ENCODE results near the gene NAGK. TPM values are rescaled to one million over a fixed set of nuclear protein-coding genes. Genes with fewer than 3 reads are reported as not detected.
"Not testable (repeated sequence)": the region's sequence is repeated elsewhere in the genome, so short reads cannot be mapped to it uniquely, and the experiment has no call there.

Gene NAGK
- total RNA-seq, 4 donors from 2014 or later, result 17.2 to 69.0 (median 55.1) TPM

DNA sequence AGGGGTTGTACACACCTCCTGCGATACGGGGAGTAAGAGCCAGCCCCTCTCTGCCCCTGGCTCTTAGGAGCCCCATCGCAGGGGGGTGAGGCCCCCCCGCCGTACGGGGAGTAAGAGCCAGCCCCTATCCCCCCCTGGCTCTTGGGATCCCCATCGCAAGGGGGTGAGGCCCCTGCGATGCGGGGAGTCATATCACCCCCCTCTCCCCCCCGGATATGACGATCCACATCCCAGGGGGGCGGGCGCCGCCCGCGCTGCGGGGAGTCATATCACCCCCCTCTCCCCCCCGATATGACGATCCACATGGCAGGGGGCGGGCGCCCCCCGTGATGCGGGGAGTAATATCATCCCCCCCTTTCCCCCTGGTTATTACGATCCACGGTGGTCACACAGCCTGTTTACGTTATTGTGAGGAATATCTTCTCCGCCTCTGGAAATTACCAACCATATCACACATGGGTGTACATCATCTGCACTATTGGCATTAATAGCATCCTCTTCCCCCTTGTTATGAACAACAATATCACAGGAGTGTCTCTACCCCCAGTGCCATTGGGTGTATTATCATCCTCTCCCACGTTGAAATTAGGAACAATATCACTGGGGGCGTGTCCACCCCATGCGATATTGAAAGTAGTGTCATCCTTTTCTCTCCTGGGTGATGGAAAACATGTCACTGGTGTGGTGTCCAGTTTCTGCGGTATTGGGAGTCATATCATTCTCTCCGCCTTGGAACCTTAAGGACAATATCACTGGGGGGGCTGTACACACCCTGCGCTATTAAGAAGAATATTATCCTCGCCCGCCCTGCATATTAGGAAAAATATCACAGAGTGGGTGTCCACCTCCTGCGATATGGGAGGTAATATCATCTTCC is 24.7 kb upstream of the NAGK start:
- intact Hi-C loops (cut with DNase I; ENCODE audit: low total_unique reads), result no loop called here
- no peak for TF ChIP-seq POLR2A (IDR thresholded peaks at IDR 0.05)
- no peak for TF ChIP-seq CTCF (IDR thresholded peaks at IDR 0.05)
- H3K27ac ChIP-seq, result no peak overlapping the region

DNA sequence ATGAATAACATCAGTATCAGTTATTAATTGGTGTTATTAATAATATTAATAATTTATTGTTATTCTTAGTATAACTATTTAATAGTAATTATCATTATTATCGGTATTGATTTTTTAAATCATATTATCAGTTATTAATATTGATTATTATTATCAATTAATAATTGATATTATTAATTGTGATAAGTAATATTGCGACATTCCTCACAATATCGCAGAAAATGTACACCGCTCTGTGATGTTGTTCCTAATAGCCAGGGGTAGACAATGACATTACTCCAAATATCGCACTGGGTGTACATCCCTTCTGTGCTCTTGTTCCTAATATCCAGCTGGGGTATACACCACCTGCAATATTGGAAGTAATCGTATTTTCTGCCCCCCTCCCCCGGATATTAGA is 23.3 kb upstream of the NAGK start:
- no peak for TF ChIP-seq CTCF (IDR thresholded peaks at IDR 0.05)
- TF ChIP-seq POLR2A (IDR thresholded peaks at IDR 0.05), result no peak
- intact Hi-C loops (cut with DNase I; ENCODE audit: low total_unique reads), result no loop called here
- Histone ChIP-seq H3K27ac (no peak overlapping the region), H3K9me3 (no peaks in the 10 kb centered on the region), H3K36me3 (no peaks in the 10 kb centered on the region), H3K27me3 (no peaks in the 10 kb centered on the region), H3K4me1 (no peaks in the 10 kb centered on the region), H3K4me3 (no peak overlapping the region)
- no peak for DNase-seq

More for the DNA sequence above, 24.7 kb upstream of the NAGK start:
- no peaks in the 10 kb centered on the region for H3K9me3 ChIP-seq
- no peaks in the 10 kb centered on the region for H3K36me3 ChIP-seq
- DNase-seq, result no peak
- no peak overlapping the region for H3K4me3 ChIP-seq
- H3K27me3 ChIP-seq, result no peaks in the 10 kb centered on the region
- no peaks in the 10 kb centered on the region for H3K4me1 ChIP-seq

DNA sequence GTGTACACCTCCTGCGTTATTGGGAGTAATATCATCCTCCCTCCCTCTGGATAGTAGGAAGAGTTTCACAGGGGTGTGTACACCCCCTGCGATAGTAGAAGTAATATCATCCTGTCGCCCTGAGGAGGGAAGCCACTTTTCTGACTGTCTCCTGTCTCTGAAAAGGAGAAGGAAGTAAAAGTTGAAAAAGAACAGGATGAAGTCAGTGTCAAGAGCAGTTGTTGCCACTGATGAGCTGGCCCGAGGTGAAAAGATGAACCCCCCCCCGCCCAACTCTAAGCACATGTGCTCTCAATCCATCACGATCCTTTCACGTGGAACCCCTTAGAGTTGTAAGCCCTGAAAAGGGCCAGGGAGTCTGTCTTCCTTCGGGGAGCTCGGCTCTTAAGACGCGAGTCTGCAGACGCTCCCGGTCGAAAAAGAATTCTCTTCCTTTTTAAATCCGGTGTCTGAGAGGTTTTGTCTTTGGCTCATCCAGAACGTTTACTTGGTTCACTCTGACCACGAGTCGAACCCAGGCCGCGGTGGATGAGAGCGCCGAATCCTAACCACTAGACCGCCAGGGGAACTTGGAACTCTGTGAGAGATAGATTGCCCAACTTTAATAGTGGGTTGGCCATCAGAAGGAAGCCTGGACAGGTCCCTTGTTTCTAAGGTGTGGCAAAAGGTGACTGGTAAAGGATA is 22.4 kb upstream of the NAGK start:
- no peaks in the 10 kb centered on the region for H3K27me3 ChIP-seq
- TF ChIP-seq CTCF (IDR thresholded peaks at IDR 0.05) (no peak), POLR2A (IDR thresholded peaks at IDR 0.05) (no peak)
- intact Hi-C loops (cut with DNase I; ENCODE audit: low total_unique reads), result no loop called here

GRCh38 chr2:71048096-71048495 is 20.4 kb upstream of the NAGK start:
- H3K27ac ChIP-seq, result no peak overlapping the region
- H3K9me3 ChIP-seq, result no peaks in the 10 kb centered on the region
- H3K36me3 ChIP-seq, result no peaks in the 10 kb centered on the region
- H3K27me3 ChIP-seq, result no peaks in the 10 kb centered on the region
- intact Hi-C loops (cut with DNase I; ENCODE audit: low total_unique reads), result no loop called here
- TF ChIP-seq CTCF (IDR thresholded peaks at IDR 0.05) (no peak), POLR2A (IDR thresholded peaks at IDR 0.05) (no peak)
- H3K4me1 ChIP-seq, result no peaks in the 10 kb centered on the region
- no peak for DNase-seq
- H3K4me3 ChIP-seq, result no peak overlapping the region

More for the DNA sequence above, 22.4 kb upstream of the NAGK start:
- Histone ChIP-seq H3K4me1 (no peaks in the 10 kb centered on the region), H3K9me3 (no peaks in the 10 kb centered on the region), H3K36me3 (no peaks in the 10 kb centered on the region), H3K4me3 (no peak overlapping the region), H3K27ac (no peak overlapping the region)
- no peak for DNase-seq

GRCh38 chr2:71049704-71050360 is 18.6 kb upstream of the NAGK start:
- H3K27ac ChIP-seq; H3K27me3 ChIP-seq; H3K4me3 ChIP-seq; H3K4me1 ChIP-seq; intact Hi-C loops (cut with DNase I; ENCODE audit: low total_unique reads); DNase-seq; H3K36me3 ChIP-seq; H3K9me3 ChIP-seq: not testable (repeated sequence)

DNA sequence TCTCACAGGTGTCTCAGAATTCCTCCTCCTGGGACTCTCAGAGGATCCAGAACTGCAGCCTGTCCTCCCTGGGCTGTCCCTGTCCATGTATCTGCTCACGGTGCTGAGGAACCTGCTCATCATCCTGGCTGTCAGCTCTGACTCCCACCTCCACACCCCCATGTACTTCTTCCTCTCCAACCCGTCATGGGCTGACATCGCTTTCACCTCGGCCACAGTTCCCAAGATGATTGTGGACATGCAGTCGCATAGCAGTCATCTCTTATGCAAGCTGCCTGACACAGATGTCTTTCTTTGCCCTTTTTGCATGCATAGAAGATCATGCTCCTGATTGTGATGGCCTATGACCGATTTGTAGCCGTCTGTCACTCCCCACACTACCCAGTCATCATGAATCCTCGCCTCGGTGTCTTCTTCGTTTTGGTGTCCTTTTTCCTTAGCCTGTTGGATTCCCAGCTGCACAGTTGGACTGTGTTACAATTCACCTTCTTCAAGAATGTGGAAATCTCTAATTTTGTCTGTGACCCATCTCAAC is 13.2 kb upstream of the NAGK start:
- H3K9me3 ChIP-seq; H3K4me1 ChIP-seq; H3K27ac ChIP-seq; H3K36me3 ChIP-seq; H3K4me3 ChIP-seq; intact Hi-C loops (cut with DNase I; ENCODE audit: low total_unique reads); H3K27me3 ChIP-seq; DNase-seq: not testable (repeated sequence)
